GM21529 (cell line): ENCODE results near the gene RER1.

Source experiments
- ATAC-seq: cut with Tn5 transposase; IDR thresholded peaks from one replicate; pipeline ENCODE4 v1.9.1; 2021; ENCODE audit not compliant: unreplicated experiment

RER1 gene

GRCh38 chr1:2442661-2443060, 51.0 kb downstream of the RER1 start:
- ATAC-seq, result no peak

GRCh38 chr1:2443277-2444137, 51.9 kb downstream of the RER1 start:
- ATAC-seq, result no peak

GRCh38 chr1:2444138-2444591, 52.5 kb downstream of the RER1 start:
- no peak for ATAC-seq

- no peak for ATAC-seq
These were observed 53.7 kb downstream of the RER1 start for GRCh38 chr1:2445162-2445822.

- no peak for ATAC-seq
These were observed 54.2 kb downstream of the RER1 start for GRCh38 chr1:2445823-2446215.

GRCh38 chr1:2446394-2446793, 54.8 kb downstream of the RER1 start:
- no peak for ATAC-seq

- ATAC-seq, result no peak
These were observed 55.2 kb downstream of the RER1 start for GRCh38 chr1:2446861-2447260.

- no peak for ATAC-seq
These were observed 55.8 kb downstream of the RER1 start for GRCh38 chr1:2447276-2448097.

GRCh38 chr1:2448098-2448445, 56.4 kb downstream of the RER1 start:
- no peak for ATAC-seq

- no peak for ATAC-seq
These were observed 58.2 kb downstream of the RER1 start for GRCh38 chr1:2449636-2450454.

- ATAC-seq, result no peak
These were observed 60.1 kb downstream of the RER1 start for GRCh38 chr1:2451741-2452140.

- no peak for ATAC-seq
These were observed 60.7 kb downstream of the RER1 start for GRCh38 chr1:2452201-2452931.

GRCh38 chr1:2452932-2453315, 61.3 kb downstream of the RER1 start:
- ATAC-seq, result no peak

- ATAC-seq, result no peak
These were observed 62.6 kb downstream of the RER1 start for GRCh38 chr1:2454227-2454626.
